Effector CD8-positive, alpha-beta T cell (primary cell): ENCODE measurements around the gene SMYD1.

Source experiments
- DNase-seq: peaks from one replicate; lab custom pipeline; 2025; lab: John Stamatoyannopoulos, UW

SMYD1 gene

DNA sequence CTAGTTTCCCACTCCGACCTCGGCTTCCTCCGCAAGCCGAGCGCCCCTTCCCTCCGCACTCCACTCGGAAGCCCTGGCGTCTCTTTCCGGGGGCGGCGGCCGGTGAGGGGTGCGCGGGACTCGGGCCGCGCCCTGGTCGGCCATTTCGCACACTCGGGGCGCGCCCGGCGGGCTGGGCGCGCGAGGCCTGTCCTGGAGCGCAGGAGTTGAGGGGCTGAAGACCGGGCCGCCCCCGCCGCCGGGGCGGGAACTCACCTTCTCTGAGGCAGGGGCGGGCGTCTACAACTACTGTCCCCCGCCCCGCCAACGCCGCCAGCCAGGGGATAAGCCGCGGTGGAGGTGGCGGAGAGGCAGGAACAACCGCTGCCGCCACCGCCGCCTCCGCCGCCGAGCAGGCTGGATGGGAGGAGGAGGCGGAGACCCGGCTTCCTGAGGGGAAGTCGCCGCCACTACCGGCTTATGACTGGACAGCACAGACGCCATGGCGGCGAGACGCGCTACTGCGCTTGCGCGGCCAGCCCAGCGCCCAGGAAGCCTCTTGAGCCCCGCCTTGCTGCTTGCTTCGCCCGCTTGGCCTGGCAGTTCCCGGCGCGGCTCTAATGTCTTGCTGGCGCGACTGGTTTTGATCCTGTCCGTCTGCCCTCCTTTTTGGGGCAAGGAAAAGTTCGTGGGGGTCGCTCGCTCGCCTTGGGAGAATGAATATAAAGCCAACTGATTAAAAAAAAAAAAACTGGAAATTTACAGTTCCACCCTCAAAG, 12.1 kb upstream of the SMYD1 start, which contains the start of gene KRCC1:
TSS of gene KRCC1 (minus strand) at position 413 of the 758 bp plus-strand sequence. CDS start 27,220 bp downstream, outside the sequence.
- peak; percentile 86 for DNase-seq

DNA sequence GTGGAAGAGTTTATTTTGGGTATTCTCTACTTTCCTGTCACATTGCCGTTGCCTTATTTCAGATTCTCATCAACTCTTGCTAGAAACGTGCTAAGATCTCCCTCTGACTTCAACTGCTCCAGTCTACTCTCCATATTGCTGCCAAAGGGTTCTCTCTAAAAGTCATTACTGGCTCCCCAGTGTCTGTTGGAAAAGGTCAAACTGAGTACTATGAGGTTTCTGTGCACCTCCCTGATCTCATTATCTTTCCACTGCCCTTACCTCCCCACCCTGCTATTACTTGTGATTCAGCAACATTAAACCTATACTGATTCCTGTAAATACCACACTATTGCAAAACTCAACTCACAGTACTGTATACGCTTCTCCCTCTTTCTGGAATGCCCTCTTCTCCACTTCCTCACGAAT, 10.2 kb upstream of the SMYD1 start:
- no peak for DNase-seq

DNA sequence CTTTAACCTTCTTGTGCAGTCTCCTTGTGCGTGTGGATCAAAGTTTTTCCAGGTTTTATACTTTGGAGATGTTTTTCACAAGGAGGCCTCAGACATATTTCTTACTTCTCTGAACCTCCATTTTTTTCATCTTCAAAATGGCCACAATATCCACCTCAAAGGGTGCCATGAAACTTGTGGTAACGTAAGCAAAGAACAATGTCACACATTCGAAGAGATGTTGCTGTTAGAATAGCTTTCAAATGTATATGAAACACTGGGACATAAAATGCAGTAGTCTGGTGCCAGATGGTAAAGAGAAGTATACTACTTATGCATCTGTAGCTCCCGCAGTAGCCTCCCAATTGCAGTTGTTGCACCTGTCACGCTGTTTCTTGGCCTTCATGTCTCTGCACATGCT, 9.4 kb upstream of the SMYD1 start:
- DNase-seq = no peak

- no peak for DNase-seq
Measured at GRCh38 chr2:88059979-88060906, 7.4 kb upstream of the SMYD1 start.

GRCh38 chr2:88060907-88061275, 6.7 kb upstream of the SMYD1 start:
- DNase-seq = no peak

GRCh38 chr2:88061295-88061694, 6.3 kb upstream of the SMYD1 start:
- DNase-seq = no peak

- DNase-seq = no peak
Measured at GRCh38 chr2:88066543-88066942, 1.1 kb upstream of the SMYD1 start.

- DNase-seq = no peak
Measured at GRCh38 chr2:88067189-88067588, 436 bp upstream of the SMYD1 start.

DNA sequence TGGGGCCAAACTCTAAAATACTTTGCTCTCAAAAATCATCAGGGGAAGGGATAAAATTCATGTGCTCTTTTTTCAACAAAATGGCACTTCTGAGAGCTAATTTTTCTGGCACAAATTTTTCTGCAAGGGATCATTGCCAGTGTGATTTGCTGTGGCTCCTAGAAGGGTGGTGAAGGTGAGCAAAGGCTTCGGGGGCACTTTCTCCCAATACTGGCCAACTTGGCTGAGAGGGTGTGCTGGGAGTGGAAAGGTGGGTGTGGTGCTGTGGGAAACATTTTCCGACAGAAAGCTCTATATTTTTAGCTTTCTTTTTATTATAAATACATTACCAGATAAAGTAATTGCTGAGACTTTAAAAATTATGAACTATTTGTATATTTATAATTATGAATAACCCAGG, 419 bp downstream of the SMYD1 start:
- no peak for DNase-seq

GRCh38 chr2:88069117-88069516, 1.5 kb downstream of the SMYD1 start:
- no peak for DNase-seq

GRCh38 chr2:88070055-88070454, 2.4 kb downstream of the SMYD1 start:
- DNase-seq = no peak

DNA sequence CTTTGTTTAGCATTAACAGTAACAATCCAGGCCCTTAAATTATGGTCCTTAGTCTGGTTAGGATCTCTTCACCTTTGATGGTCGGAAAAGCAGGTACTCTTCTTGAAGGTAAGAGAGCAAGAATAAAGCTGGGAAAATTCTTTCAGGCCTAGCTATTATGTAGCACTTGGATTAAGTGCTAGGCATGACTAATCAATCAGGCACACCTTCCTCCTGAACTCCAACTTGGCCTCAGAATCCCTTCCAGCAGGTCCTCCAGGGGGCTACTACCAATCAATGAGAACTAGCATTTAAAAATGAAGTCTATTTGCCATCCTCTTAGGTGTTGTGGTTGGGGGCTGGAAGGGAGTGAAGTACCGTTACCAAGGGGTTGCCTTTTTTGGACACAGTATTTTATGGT, 3.7 kb downstream of the SMYD1 start:
- no peak for DNase-seq

DNA sequence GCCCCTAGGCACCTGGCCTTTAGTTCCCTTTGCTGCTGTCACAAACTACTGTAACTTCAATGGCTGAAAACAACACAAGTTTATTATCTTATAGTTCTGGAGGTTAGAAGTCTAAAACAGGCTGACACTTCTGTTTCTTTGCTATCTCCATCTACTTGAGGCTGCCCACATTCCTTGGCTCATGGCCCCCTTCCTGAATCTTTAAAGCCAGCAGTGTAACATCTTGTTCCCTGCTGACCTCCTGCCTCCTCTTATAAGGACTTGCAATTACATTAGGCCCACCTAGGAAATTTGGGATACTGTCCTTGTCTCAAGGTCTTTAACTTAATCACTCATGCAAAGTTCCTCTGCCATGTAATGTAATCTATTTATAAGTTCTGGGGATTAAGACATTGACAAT, 6.5 kb downstream of the SMYD1 start:
- no peak for DNase-seq

GRCh38 chr2:88074854-88075292, 7.2 kb downstream of the SMYD1 start:
- no peak for DNase-seq

GRCh38 chr2:88077080-88077479, 9.5 kb downstream of the SMYD1 start:
- no peak for DNase-seq

GRCh38 chr2:88078643-88079172, 11.1 kb downstream of the SMYD1 start:
- no peak for DNase-seq

DNA sequence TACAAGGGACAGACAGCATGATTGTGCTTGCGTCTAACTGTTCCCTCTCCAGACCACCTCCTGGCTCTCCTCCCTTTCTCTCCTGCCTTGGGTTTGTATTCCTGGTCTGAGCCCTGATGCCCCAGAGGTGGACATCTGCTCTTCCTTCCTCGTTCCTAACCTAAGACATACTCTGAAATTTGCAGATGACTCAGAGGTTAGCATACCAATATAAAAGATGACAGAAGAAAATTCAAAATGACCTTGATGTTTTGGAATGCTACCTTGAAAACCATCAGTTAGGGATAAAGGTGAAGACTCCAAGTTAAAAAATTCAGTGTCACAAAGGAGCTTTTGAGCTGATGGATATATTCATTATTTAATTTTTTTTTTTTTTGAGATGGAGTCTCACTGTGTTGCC, 12.9 kb downstream of the SMYD1 start:
- no peak for DNase-seq

DNA sequence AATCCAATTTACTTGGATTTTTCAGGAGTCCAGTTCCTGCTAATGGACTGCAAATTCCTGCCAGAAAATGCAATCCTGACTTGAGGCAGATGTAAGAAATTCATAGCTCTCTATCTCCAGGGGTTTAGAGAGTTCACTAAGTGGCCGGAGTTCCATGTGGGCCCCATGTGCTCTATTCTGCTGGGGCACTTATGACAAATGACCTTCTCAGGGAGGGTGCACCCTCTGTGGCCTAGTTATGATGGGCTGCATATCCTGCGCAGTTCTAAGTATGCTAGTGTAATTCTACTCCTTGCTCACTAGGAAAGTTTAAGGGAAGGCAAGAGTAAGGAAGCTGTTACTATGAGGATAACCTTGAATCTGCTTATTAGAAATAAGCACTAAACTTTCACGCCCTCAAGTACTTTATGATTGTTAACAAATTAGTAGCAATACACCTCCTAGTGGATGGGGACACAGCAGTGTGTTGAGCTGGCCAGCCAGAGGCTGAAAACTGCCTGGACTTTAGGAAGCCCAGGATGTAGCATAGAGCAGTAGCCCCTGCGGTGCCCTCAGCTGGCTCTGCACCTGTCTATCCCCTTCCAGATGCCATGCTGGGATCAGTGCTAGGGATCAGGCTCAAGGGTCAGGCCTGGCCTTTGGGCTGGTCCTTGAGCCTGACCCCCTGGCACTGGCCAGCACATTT, 14.4 kb downstream of the SMYD1 start:
- DNase-seq = no peak

- no peak for DNase-seq
Measured at GRCh38 chr2:88082781-88083180, 15.2 kb downstream of the SMYD1 start.

- no peak for DNase-seq
Measured at GRCh38 chr2:88085099-88085498, 17.5 kb downstream of the SMYD1 start.

DNA sequence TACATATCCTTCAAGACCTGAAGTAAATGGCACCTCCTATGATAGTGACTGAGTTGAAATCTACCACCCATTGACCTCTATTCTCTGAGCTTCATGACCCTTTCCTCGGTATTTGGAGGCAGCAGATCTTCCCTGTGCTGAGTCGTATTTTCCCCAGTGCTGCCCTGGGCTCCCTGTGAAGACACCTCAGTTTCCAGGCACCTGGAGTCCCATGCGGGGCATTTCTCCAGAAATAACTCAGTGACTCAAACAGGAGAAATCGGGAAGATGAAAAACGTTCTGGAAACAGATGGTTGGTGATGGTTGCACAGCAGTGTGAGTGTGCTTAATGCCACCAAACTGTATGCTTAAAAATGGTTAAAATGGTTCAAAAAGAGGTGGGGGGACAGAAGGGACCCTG, 18.0 kb downstream of the SMYD1 start:
- DNase-seq = no peak

GRCh38 chr2:88086401-88086800, 18.8 kb downstream of the SMYD1 start:
- DNase-seq = no peak
